ENCODE data around the gene TTC7B. TPM values are rescaled to one million over a fixed set of nuclear protein-coding genes. Genes with fewer than 3 reads are reported as not detected.

TTC7B gene
- total and polyA plus RNA-seq, 2 of the 13 experiments (the other 11 are each of a cell fraction or from before 2014, with no cell fraction given) = 1.3 to 3.2 TPM

DNA sequence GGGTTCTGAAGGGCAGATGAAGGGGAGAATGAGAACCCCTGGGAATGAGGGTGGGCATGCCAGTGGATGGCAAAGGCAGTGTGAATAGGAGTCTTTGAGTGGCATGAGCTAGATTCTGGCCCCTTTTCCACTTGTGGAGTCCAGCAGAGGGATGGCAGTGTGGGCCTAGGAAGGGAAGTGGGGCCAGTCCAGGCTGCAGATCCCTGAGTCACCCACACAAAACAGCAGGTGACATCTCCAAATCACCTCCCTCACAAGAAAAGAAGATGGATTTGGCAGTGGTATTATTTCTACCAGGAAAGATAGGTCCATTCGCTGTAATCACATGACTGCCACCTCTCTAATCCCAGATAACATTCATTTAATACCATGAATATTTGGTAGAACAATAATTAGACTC, 151.3 kb downstream of the TTC7B start (continued):
- TF ChIP-seq, protein P1, sequence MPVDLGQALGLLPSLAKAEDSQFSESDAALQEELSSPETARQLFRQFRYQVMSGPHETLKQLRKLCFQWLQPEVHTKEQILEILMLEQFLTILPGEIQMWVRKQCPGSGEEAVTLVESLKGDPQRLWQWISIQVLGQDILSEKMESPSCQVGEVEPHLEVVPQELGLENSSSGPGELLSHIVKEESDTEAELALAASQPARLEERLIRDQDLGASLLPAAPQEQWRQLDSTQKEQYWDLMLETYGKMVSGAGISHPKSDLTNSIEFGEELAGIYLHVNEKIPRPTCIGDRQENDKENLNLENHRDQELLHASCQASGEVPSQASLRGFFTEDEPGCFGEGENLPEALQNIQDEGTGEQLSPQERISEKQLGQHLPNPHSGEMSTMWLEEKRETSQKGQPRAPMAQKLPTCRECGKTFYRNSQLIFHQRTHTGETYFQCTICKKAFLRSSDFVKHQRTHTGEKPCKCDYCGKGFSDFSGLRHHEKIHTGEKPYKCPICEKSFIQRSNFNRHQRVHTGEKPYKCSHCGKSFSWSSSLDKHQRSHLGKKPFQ (CRISPR knock-in tag; IDR thresholded peaks at IDR 0.05; ENCODE audit: insufficient replicate concordance) = no peak

DNA sequence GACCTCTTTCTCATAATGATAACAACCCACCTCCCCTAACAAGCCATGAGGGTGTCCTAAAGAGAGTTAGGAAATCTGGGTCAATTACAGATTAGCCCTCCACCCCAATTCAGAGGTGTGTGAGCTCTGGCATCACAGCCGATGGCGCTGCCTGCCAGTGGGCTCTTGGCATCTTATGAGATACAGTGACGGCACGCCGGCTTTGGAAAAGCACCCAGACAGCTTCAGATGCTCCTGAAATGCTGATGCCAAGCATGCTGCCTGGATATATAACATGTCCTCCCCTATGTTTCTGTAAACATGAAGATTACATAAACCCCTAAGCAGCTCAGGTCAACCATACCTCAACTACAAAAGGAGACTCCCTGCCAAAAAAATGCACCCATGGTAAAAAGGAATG, 152.6 kb downstream of the TTC7B start:
- Histone ChIP-seq H3K4me3 (replicated peaks in 1 of 3; ENCODE audit: insufficient read depth in 1 of 3, low read depth in 2 of 3, low read length in 3 of 3) (no peak overlapping the region), H3K4me2 (ENCODE audit: low read depth, low read length) (no peak overlapping the region), H3K36me3 (replicated peaks in 1 of 2; ENCODE audit: control insufficient read depth in 1 of 2, insufficient read depth in 2 of 2, low read length in 2 of 2) (no peaks in the 10 kb centered on the region), H3K27ac (ENCODE audit: extremely low read length, insufficient read depth, low read length) (no peak overlapping the region), H3K27me3 (ENCODE audit: control insufficient read depth in 1 of 2, insufficient read depth in 2 of 2, low read length in 2 of 2) (no peaks in the 10 kb centered on the region), H4K20me1 (ENCODE audit: insufficient read depth, low read length) (no peaks in the 10 kb centered on the region), H2AFZ (ENCODE audit: low read length) (no peak overlapping the region), H3K9me3 (ENCODE audit: low read length) (no peaks in the 10 kb centered on the region), H3K79me2 (ENCODE audit: insufficient read depth, low read length) (no peaks in the 10 kb centered on the region), H3K4me1 (ENCODE audit: insufficient read depth, low read length) (no peaks in the 10 kb centered on the region), H3K9ac (ENCODE audit: insufficient read depth, low read depth, low read length) (no peak overlapping the region)
- no CpG with 5 or more reads among the region's 5 CpGs for WGBS (ENCODE audit: low lambda C conversion rate)
- no peak for DNase-seq (ENCODE audit: low spot score)
- BruUV-seq (replicated peaks) = no TSS peak
- no peak for ATAC-seq
- TF ChIP-seq, protein P2, sequence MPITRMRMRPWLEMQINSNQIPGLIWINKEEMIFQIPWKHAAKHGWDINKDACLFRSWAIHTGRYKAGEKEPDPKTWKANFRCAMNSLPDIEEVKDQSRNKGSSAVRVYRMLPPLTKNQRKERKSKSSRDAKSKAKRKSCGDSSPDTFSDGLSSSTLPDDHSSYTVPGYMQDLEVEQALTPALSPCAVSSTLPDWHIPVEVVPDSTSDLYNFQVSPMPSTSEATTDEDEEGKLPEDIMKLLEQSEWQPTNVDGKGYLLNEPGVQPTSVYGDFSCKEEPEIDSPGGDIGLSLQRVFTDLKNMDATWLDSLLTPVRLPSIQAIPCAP (CRISPR knock-in tag; IDR thresholded peaks at IDR 0.05; ENCODE audit: low read depth) = no peak
- TF ChIP-seq U2AF1 (optimal IDR thresholded peaks at IDR 0.05; ENCODE audit: low read depth, low read length) (no peak), MEF2D (CRISPR knock-in tag; IDR thresholded peaks at IDR 0.05) (no peak), RBAK (CRISPR knock-in tag; IDR thresholded peaks at IDR 0.05) (no peak), JDP2 (CRISPR knock-in tag; IDR thresholded peaks at IDR 0.05; ENCODE audit: borderline replicate concordance) (no peak), ZNF496 (CRISPR knock-in tag; IDR thresholded peaks at IDR 0.05; ENCODE audit: insufficient replicate concordance) (no peak), TBL1XR1 (IDR thresholded peaks at IDR 0.05; ENCODE audit: borderline replicate concordance, low read length, partially characterized antibody) (no peak), TOE1 (CRISPR knock-in tag; IDR thresholded peaks at IDR 0.05) (no peak), MYNN (CRISPR knock-in tag; IDR thresholded peaks at IDR 0.05; ENCODE audit: low read depth) (no peak), JARID2 (CRISPR knock-in tag; IDR thresholded peaks at IDR 0.05; ENCODE audit: insufficient replicate concordance) (no peak), ZNF883 (CRISPR knock-in tag; IDR thresholded peaks at IDR 0.05; ENCODE audit: not compliant biosample characterization) (no peak), SIX4 (CRISPR knock-in tag; IDR thresholded peaks at IDR 0.05) (no peak), ZC3H4 (CRISPR knock-in tag; IDR thresholded peaks at IDR 0.05; ENCODE audit: borderline replicate concordance) (no peak), PAWR (CRISPR knock-in tag; IDR thresholded peaks at IDR 0.05; ENCODE audit: borderline replicate concordance) (no peak)
- TF ChIP-seq, protein P3, sequence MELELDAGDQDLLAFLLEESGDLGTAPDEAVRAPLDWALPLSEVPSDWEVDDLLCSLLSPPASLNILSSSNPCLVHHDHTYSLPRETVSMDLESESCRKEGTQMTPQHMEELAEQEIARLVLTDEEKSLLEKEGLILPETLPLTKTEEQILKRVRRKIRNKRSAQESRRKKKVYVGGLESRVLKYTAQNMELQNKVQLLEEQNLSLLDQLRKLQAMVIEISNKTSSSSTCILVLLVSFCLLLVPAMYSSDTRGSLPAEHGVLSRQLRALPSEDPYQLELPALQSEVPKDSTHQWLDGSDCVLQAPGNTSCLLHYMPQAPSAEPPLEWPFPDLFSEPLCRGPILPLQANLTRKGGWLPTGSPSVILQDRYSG (CRISPR knock-in tag; IDR thresholded peaks at IDR 0.05) = no peak
- TF ChIP-seq, protein P4, sequence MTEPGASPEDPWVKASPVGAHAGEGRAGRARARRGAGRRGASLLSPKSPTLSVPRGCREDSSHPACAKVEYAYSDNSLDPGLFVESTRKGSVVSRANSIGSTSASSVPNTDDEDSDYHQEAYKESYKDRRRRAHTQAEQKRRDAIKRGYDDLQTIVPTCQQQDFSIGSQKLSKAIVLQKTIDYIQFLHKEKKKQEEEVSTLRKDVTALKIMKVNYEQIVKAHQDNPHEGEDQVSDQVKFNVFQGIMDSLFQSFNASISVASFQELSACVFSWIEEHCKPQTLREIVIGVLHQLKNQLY (CRISPR knock-in tag; IDR thresholded peaks at IDR 0.05) = no peak
- intact Hi-C loops (cut with micrococcal nuclease; ENCODE audit: unreplicated experiment) (no loop called here), in situ Hi-C loops (cut with HindIII; ENCODE audit: extremely low pct_ligation_motif_present, low pct_unique_long_range_greater_than_20kb) (no loop called here)
- ChIA-PET CTCF (ENCODE audit: low intra/inter-chr PET ratio, low total read pairs) (no interaction called here), POLR2A (no interaction called here)
- no peak for FAIRE-seq
